Measurements from ENCODE around the gene S100A14.

S100A14 gene

DNA sequence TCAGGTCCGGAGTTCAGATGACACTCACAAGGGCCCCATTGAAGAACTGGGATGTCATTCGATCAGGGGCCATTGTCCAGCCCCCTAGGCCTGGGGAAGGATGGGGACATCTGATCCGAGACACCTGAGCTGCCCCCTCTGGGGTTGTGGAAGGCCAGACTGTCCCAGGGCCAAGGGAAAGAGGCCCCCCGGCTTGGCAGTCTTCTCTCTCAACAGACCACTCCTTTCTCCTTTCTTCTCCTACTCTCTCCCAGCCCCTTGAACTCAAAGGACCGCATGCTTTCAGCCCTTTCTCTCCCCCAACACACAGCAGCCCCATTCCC lies 13.2 kb upstream of the S100A14 start:
- Mint-ChIP-seq H3K36me3 (peaks cover 2% of the 10 kb centered on the region), H3K4me1 (peaks cover 21% of the 10 kb centered on the region), H3K4me3 (no peak overlapping the region), H3K9me3 (no peaks in the 10 kb centered on the region), H3K27ac (no peak overlapping the region), H3K27me3 (peaks cover 4% of the 10 kb centered on the region)

GRCh38 chr1:153628638-153629342 lies 12.7 kb upstream of the S100A14 start:
- peaks cover 4% of the 10 kb centered on the region for H3K27me3 Mint-ChIP-seq
- H3K27ac Mint-ChIP-seq, result no peak overlapping the region
- peaks cover under 1% of the 10 kb centered on the region for H3K36me3 Mint-ChIP-seq
- H3K4me1 Mint-ChIP-seq, result peaks cover 21% of the 10 kb centered on the region
- H3K9me3 Mint-ChIP-seq, result no peaks in the 10 kb centered on the region
- no peak overlapping the region for H3K4me3 Mint-ChIP-seq

DNA sequence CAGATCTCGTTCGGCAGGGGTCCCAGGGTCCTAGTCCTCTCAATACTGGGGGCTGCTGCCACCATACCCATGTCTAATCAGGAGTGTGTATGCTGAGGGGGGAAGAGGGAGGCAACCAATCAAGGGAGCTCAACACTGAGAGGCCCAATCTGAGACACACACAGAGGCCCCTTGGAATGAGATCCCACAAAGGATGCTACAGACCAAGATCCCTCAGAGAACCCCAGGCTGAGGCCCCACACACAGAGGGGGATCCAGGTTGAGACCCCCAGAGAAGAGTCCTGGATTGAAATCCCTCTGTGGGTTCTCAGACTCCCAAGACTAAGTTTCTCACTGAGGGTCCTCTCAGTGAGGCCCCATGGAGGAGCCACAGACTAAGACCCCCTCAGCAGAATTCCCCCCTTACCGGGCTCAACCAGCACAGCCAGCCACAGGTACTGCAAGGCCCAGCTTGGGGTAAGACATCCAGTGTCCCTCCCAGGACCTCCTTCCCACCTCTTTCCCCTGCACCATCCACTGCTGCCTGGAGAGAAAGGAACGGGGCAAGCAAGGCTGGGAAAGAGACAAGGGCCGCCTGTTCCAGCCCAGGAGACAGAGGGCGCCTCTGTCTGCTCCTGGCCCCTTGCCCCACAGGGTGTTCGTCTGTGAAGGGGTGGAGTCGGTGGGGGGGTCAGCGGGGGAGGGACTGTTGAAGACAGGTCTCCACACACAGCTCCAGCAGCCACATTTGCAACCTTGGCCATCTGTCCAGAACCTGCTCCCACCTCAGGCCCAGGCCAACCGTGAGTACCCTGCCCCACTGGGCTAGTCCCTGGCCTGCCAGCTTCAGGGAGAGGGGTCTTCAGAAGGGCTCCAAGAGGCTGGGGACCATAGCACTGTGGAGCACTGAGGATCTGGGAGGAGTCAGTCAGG lies 11.8 kb upstream of the S100A14 start, which contains the start of gene S100A1:
S100A1 (plus strand) TSS at position 720 of the 912 bp plus-strand sequence. CDS start 2,088 bp downstream, outside the sequence.
- Mint-ChIP-seq H3K36me3 (no peaks in the 10 kb centered on the region), H3K9me3 (no peaks in the 10 kb centered on the region), H3K4me1 (peaks cover 13% of the 10 kb centered on the region), H3K4me3 (no peak within 1 kb of the TSS), H3K27me3 (peaks cover 4% of the 10 kb centered on the region), H3K27ac (no peak within 1 kb of the TSS)

- no peaks in the 10 kb centered on the region for H3K36me3 Mint-ChIP-seq
- no peak within 1 kb of the TSS for H3K27ac Mint-ChIP-seq
- no peak within 1 kb of the TSS for H3K4me3 Mint-ChIP-seq
- H3K27me3 Mint-ChIP-seq, result peaks cover 4% of the 10 kb centered on the region
- H3K4me1 Mint-ChIP-seq, result peaks cover 7% of the 10 kb centered on the region
- no peaks in the 10 kb centered on the region for H3K9me3 Mint-ChIP-seq
Measured at GRCh38 chr1:153626904-153627714, 11.0 kb upstream of the S100A14 start, which contains the start of gene S100A13. Gene S100A13, minus strand, starts transcription at chr1:153627505. Its CDS starts 1,033 bp downstream, at chr1:153626472.

GRCh38 chr1:153626477-153626903 lies 10.4 kb upstream of the S100A14 start:
- Mint-ChIP-seq H3K36me3 (no peaks in the 10 kb centered on the region), H3K9me3 (no peaks in the 10 kb centered on the region), H3K4me3 (no peak overlapping the region), H3K27ac (no peak overlapping the region), H3K4me1 (peaks cover 5% of the 10 kb centered on the region), H3K27me3 (peaks cover 4% of the 10 kb centered on the region)

GRCh38 chr1:153624965-153625611 lies 9.0 kb upstream of the S100A14 start:
- H3K4me1 Mint-ChIP-seq, result no peaks in the 10 kb centered on the region
- H3K9me3 Mint-ChIP-seq, result no peaks in the 10 kb centered on the region
- no peaks in the 10 kb centered on the region for H3K36me3 Mint-ChIP-seq
- no peak overlapping the region for H3K4me3 Mint-ChIP-seq
- no peak overlapping the region for H3K27ac Mint-ChIP-seq
- H3K27me3 Mint-ChIP-seq, result peaks cover 4% of the 10 kb centered on the region

GRCh38 chr1:153623101-153623500 lies 7.0 kb upstream of the S100A14 start:
- no peak overlapping the region for H3K27ac Mint-ChIP-seq
- no peaks in the 10 kb centered on the region for H3K9me3 Mint-ChIP-seq
- peaks cover 4% of the 10 kb centered on the region for H3K27me3 Mint-ChIP-seq
- H3K4me3 Mint-ChIP-seq, result no peak overlapping the region
- H3K4me1 Mint-ChIP-seq, result no peaks in the 10 kb centered on the region
- no peaks in the 10 kb centered on the region for H3K36me3 Mint-ChIP-seq

DNA sequence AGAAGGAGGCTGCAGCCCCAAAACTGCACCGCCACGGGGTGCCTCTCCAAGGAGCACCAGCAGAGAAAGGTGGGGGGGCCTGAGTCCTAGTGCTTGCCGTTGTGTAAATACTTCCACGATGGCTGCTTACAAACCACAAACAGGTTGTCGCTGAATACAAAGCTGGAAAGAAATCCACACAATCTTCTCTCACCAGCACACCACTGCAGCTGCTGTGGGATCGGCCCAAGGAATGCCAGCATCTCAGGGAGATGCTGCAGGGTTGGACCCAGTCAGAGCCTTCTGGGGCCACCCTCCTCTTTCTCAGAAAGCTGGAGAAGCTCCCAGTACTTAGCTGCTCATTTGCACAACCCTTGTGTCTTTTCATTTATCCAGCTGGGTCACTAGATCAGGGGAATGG lies 3.0 kb upstream of the S100A14 start:
- Mint-ChIP-seq H3K27ac (no peak overlapping the region), H3K9me3 (no peaks in the 10 kb centered on the region), H3K4me1 (peaks cover 3% of the 10 kb centered on the region), H3K36me3 (no peaks in the 10 kb centered on the region), H3K27me3 (no peaks in the 10 kb centered on the region), H3K4me3 (no peak overlapping the region)

- Mint-ChIP-seq H3K4me3 (no peak overlapping the region), H3K36me3 (no peaks in the 10 kb centered on the region), H3K27me3 (no peaks in the 10 kb centered on the region), H3K4me1 (peaks cover 3% of the 10 kb centered on the region), H3K9me3 (no peaks in the 10 kb centered on the region), H3K27ac (no peak overlapping the region)
Measured at GRCh38 chr1:153617663-153618062, 1.5 kb upstream of the S100A14 start.

- Mint-ChIP-seq H3K4me3 (no peak overlapping the region), H3K9me3 (no peaks in the 10 kb centered on the region), H3K36me3 (no peaks in the 10 kb centered on the region), H3K27ac (no peak overlapping the region), H3K27me3 (no peaks in the 10 kb centered on the region), H3K4me1 (peaks cover 3% of the 10 kb centered on the region)
Measured at GRCh38 chr1:153616917-153617311, 789 bp upstream of the S100A14 start.

DNA sequence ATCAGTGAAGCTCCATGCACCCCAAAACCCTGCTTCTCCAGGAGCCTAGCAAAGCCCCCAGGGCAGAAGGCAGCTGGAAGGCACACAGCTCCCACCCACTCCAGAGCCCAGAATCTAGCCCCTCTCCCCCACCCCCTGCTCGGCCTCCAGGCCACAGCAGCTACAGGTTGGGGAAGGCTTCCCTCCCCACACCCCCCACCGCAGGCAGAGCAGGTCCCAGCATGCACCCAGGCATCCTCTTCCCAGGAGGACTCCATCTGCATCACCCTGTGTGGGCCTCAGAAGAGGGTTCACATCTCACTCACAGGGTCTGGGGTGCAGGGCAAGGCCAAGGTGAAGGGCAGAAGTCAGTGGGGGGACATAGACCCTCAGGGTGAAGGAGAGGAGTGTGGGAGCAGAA lies 719 bp downstream of the S100A14 start:
- H3K4me3 Mint-ChIP-seq, result no peak overlapping the region
- peak overlapping the region; percentile 15 for H3K27ac Mint-ChIP-seq
- no peaks in the 10 kb centered on the region for H3K36me3 Mint-ChIP-seq
- no peaks in the 10 kb centered on the region for H3K27me3 Mint-ChIP-seq
- peaks cover 3% of the 10 kb centered on the region for H3K4me1 Mint-ChIP-seq
- no peaks in the 10 kb centered on the region for H3K9me3 Mint-ChIP-seq

DNA sequence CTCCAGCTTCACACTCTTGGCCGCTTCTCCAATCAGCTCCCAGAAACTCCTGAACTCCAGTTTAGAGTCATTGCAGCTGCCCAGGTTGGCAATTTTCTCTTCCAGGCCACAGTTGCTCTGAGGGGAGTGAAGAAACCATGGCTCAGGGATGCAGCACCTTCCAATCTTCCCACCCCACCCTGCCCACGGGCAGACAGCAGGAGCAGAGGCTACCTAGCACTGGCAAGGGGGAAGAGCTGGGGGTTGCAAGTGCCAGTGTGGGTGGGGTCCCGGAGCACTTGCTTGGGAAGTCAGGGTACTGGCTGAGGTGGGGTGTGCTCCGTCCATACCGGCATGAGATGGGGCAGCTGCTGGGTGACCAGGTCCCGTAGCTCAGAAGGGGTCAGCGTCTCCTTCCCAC lies 1.2 kb downstream of the S100A14 start:
- H3K9me3 Mint-ChIP-seq, result no peaks in the 10 kb centered on the region
- no peak overlapping the region for H3K4me3 Mint-ChIP-seq
- no peak overlapping the region for H3K27ac Mint-ChIP-seq
- H3K4me1 Mint-ChIP-seq, result peaks cover 3% of the 10 kb centered on the region
- H3K27me3 Mint-ChIP-seq, result no peaks in the 10 kb centered on the region
- H3K36me3 Mint-ChIP-seq, result no peaks in the 10 kb centered on the region

- Mint-ChIP-seq H3K4me1 (peaks cover 3% of the 10 kb centered on the region), H3K27me3 (no peaks in the 10 kb centered on the region), H3K9me3 (no peaks in the 10 kb centered on the region), H3K27ac (no peak overlapping the region), H3K36me3 (no peaks in the 10 kb centered on the region), H3K4me3 (no peak overlapping the region)
Measured at GRCh38 chr1:153614189-153614900, 1.8 kb downstream of the S100A14 start.

DNA sequence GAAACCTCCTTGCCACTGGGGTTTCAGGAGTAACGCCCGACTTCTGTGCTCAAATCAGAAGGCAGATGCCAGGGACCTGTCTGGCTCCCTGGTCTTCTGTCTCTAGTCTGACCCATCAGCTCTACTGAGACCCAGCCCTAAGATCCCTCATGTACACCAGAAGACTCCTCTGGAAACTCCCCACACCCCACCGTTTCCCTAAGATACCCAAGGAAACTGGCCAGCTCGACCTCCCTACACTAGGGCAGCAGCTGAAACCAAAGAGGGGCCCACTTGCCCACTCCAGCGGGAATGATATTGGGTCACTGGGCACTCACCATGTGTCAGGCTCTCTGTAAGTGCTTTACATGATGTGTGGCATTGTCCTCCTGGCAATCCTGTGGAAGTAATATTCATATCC lies 2.7 kb downstream of the S100A14 start:
- Mint-ChIP-seq H3K4me3 (no peak overlapping the region), H3K27ac (no peak overlapping the region), H3K9me3 (no peaks in the 10 kb centered on the region), H3K36me3 (no peaks in the 10 kb centered on the region), H3K27me3 (no peaks in the 10 kb centered on the region), H3K4me1 (peaks cover 3% of the 10 kb centered on the region)
